Activated CD4-positive, alpha-beta T cell treated with anti-CD3 and anti-CD28 coated beads for 48 hours (primary cell): ENCODE measurements around the gene RPS10.
"Not testable (repeated sequence)": the region's sequence is repeated elsewhere in the genome, so short reads cannot be mapped to it uniquely, and the experiment has no call there.

ENCODE experiments used
- DNase-seq: peaks from one replicate; pipeline ENCODE4 v3.0.0-alpha.2; 2020

The RPS10 gene

GRCh38 chr6:34447386-34447785 is 21.5 kb upstream of the RPS10 start:
- no peak for DNase-seq

GRCh38 chr6:34445313-34445860 is 19.5 kb upstream of the RPS10 start:
- no peak for DNase-seq

GRCh38 chr6:34441526-34441925 is 15.7 kb upstream of the RPS10 start:
- no peak for DNase-seq

- DNase-seq, result no peak
Observed at GRCh38 chr6:34439442-34439841, 13.6 kb upstream of the RPS10 start.

- DNase-seq, result no peak
Observed at GRCh38 chr6:34438705-34439104, 12.8 kb upstream of the RPS10 start.

- no peak for DNase-seq
Observed at GRCh38 chr6:34437644-34437970, 11.7 kb upstream of the RPS10 start.

- DNase-seq, result no peak
Observed at GRCh38 chr6:34436803-34437643, 11.2 kb upstream of the RPS10 start.

- DNase-seq, result no peak
Observed at GRCh38 chr6:34435916-34436315, 10.0 kb upstream of the RPS10 start.

- peak; percentile 21 for DNase-seq
Observed at GRCh38 chr6:34425132-34425497, 754 bp downstream of the RPS10 start.

GRCh38 chr6:34424200-34425131 is 1.4 kb downstream of the RPS10 start:
- DNase-seq, result no peak

- no peak for DNase-seq
Observed at GRCh38 chr6:34423254-34423653, 2.6 kb downstream of the RPS10 start.

- no peak for DNase-seq
Observed at GRCh38 chr6:34418367-34418766, 7.5 kb downstream of the RPS10 start.

GRCh38 chr6:34416877-34417371 is 8.9 kb downstream of the RPS10 start:
- no peak for DNase-seq

- DNase-seq, result peak; percentile 40
Observed at GRCh38 chr6:34414999-34415858, 10.6 kb downstream of the RPS10 start.

- no peak for DNase-seq
Observed at GRCh38 chr6:34412643-34413214, 13.1 kb downstream of the RPS10 start.

- no peak for DNase-seq
Observed at GRCh38 chr6:34412016-34412415, 13.9 kb downstream of the RPS10 start.

GRCh38 chr6:34407915-34408314 is 18.0 kb downstream of the RPS10 start:
- DNase-seq, result not testable (repeated sequence)

- no peak for DNase-seq
Observed at GRCh38 chr6:34396518-34396917, 29.4 kb downstream of the RPS10 start.

- DNase-seq, result no peak
Observed at GRCh38 chr6:34393966-34394305, 31.9 kb downstream of the RPS10 start.

GRCh38 chr6:34393191-34393965 is 32.5 kb downstream of the RPS10 start:
- DNase-seq, result no peak

- peak; percentile 95 for DNase-seq
Observed at GRCh38 chr6:34392497-34393190, 33.2 kb downstream of the RPS10 start, which contains the start of gene NUDT3. Gene NUDT3 (minus strand): TSS chr6:34392669. CDS start chr6:34392362, 307 bp downstream.
